Esophagus (tissue), 2 donors: ENCODE results near the gene SV2A. TPM values are rescaled to one million over a fixed set of nuclear protein-coding genes. Genes with fewer than 3 reads are reported as not detected.
A peak's percentile ranks its signal among the peaks of the same experiment; 100 is the strongest.
"Not testable (repeated sequence)": the region's sequence is repeated elsewhere in the genome, so short reads cannot be mapped to it uniquely, and the experiment has no call there.

Experiments
- H3K27ac ChIP-seq, 2 donors: one replicate each; pipeline ENCODE4 v1.5.1; 2013; ENCODE audit warnings: low read depth in 2 of 2, mild to moderate bottlenecking in 2 of 2, inconsistent platforms in 1 of 2, low read length in 1 of 2, moderate library complexity in 1 of 2
- H3K27me3 ChIP-seq, 2 donors: one replicate each; pipeline ENCODE4 v1.6.1; 2013; ENCODE audit warnings: low read length in 2 of 2, control low read depth in 1 of 2, mild to moderate bottlenecking in 1 of 2; ENCODE audit not compliant: insufficient read depth in 2 of 2, control insufficient read depth in 1 of 2
- H3K36me3 ChIP-seq, 2 donors: one replicate each; pipeline ENCODE4 v1.6.1; 2013; ENCODE audit warnings: low read length in 1 of 2; ENCODE audit not compliant: control insufficient read depth in 2 of 2, insufficient read depth in 2 of 2
- H3K4me1 ChIP-seq, 2 donors: one replicate each; pipeline ENCODE4 v1.6.1; 2013; ENCODE audit warnings: low read length in 1 of 2; ENCODE audit not compliant: control insufficient read depth in 2 of 2, insufficient read depth in 2 of 2
- H3K4me3 ChIP-seq, 2 donors: one replicate each; pipeline ENCODE4 v1.5.1; 2013; ENCODE audit warnings: low read length in 2 of 2, mild to moderate bottlenecking in 2 of 2, low read depth in 1 of 2, moderate library complexity in 1 of 2
- H3K9me3 ChIP-seq, 2 donors: one replicate each; pipeline ENCODE4 v1.6.1; 2013; ENCODE audit warnings: mild to moderate bottlenecking in 2 of 2, low read depth in 1 of 2, low read length in 1 of 2, moderate library complexity in 1 of 2; ENCODE audit not compliant: control insufficient read depth in 2 of 2, insufficient read depth in 1 of 2
- WGBS, 2 donors: extraction: QIAGEN DNeasy Blood & Tissue Kit; methylation state at CpG; one replicate each; pipeline ENCODE4 v1.1.7; 2013; 5-methylcytosine and 5-hydroxymethylcytosine counted together
- polyA plus RNA-seq, 2 donors: library from polyadenylated mRNA; stranded (reverse); fragments of 200-250 nt; gene quantifications; one replicate each; pipeline ENCODE4 v1.2.3, GENCODE V29; 2013
- donor health status: healthy with polysubstance abuse.
- donor health status: Bipolar disorder and iron deficiency.

Gene SV2A
- polyA plus RNA-seq, 2 donors: 0.49 to 0.67 TPM

- H3K9me3 ChIP-seq: no peaks in the 10 kb centered on the region
- no peaks in the 10 kb centered on the region for H3K4me1 ChIP-seq
- no peaks in the 10 kb centered on the region for H3K36me3 ChIP-seq
- WGBS, 2 donors: 6% methylated on average over 9 of the region's 9 CpGs
- H3K27ac ChIP-seq: peak overlapping the region; percentile 91 to 100
- H3K27me3 ChIP-seq: no peaks in the 10 kb centered on the region
- H3K4me3 ChIP-seq: peak overlapping the region; percentile 60 to 71
Observed at GRCh38 chr1:149884433-149885338, 33.0 kb downstream of the SV2A start.

- Histone ChIP-seq H3K27ac (no peak overlapping the region), H3K36me3 (no peaks in the 10 kb centered on the region), H3K9me3 (no peaks in the 10 kb centered on the region), H3K4me3 (no peak overlapping the region), H3K27me3 (no peaks in the 10 kb centered on the region), H3K4me1 (no peaks in the 10 kb centered on the region)
- WGBS, 2 donors: 82% methylated on average over 3 of the region's 3 CpGs
Observed at GRCh38 chr1:149883598-149884247, 33.9 kb downstream of the SV2A start.

GRCh38 chr1:149881876-149882275 is 35.8 kb downstream of the SV2A start:
- Histone ChIP-seq H3K36me3 (no peaks in the 10 kb centered on the region), H3K4me1 (no peaks in the 10 kb centered on the region), H3K27me3 (no peaks in the 10 kb centered on the region), H3K9me3 (no peaks in the 10 kb centered on the region), H3K27ac (no peak overlapping the region), H3K4me3 (no peak overlapping the region)
- WGBS, 2 donors: 77 to 92% methylated on average over 1 of the region's 1 CpG

- Histone ChIP-seq H3K4me3 (no peak overlapping the region), H3K36me3 (no peaks in the 10 kb centered on the region), H3K27me3 (no peaks in the 10 kb centered on the region), H3K4me1 (no peaks in the 10 kb centered on the region), H3K9me3 (no peaks in the 10 kb centered on the region), H3K27ac (no peak overlapping the region)
- WGBS, 2 donors: 90% methylated on average over 1 of the region's 1 CpG
Observed at GRCh38 chr1:149879556-149879955, 38.1 kb downstream of the SV2A start.

GRCh38 chr1:149877211-149877946 is 40.3 kb downstream of the SV2A start:
- Histone ChIP-seq H3K27ac (no peak overlapping the region), H3K27me3 (no peaks in the 10 kb centered on the region), H3K9me3 (no peaks in the 10 kb centered on the region), H3K4me1 (no peaks in the 10 kb centered on the region), H3K4me3 (no peak overlapping the region), H3K36me3 (no peaks in the 10 kb centered on the region)
- WGBS, 2 donors: 94% methylated on average over 7 of the region's 7 CpGs

- H3K36me3 ChIP-seq, H3K27ac ChIP-seq, H3K4me1 ChIP-seq, H3K27me3 ChIP-seq, H3K9me3 ChIP-seq, H3K4me3 ChIP-seq: not testable (repeated sequence)
- no CpG with 5 or more reads among the region's 4 CpGs for WGBS, 2 donors
Observed at GRCh38 chr1:149873060-149873459, 44.6 kb downstream of the SV2A start.

GRCh38 chr1:149866887-149867286 is 50.8 kb downstream of the SV2A start:
- not testable (repeated sequence) for H3K36me3 ChIP-seq, H3K27me3 ChIP-seq, H3K9me3 ChIP-seq, H3K4me3 ChIP-seq, H3K4me1 ChIP-seq, H3K27ac ChIP-seq
- no CpG with 5 or more reads among the region's 2 CpGs for WGBS, 2 donors

- not testable (repeated sequence) for H3K36me3 ChIP-seq, H3K27me3 ChIP-seq
- WGBS, 2 donors: no CpG with 5 or more reads among the region's 32 CpGs
Observed at GRCh38 chr1:149861497-149862054, 56.1 kb downstream of the SV2A start.

GRCh38 chr1:149860684-149861496 is 56.8 kb downstream of the SV2A start:
- no CpG with 5 or more reads among the region's 55 CpGs for WGBS, 2 donors
- H3K4me1 ChIP-seq, H3K4me3 ChIP-seq, H3K27ac ChIP-seq, H3K36me3 ChIP-seq, H3K27me3 ChIP-seq, H3K9me3 ChIP-seq: not testable (repeated sequence)

More at GRCh38 chr1:149861497-149862054, 56.1 kb downstream of the SV2A start:
- H3K9me3 ChIP-seq, H3K27ac ChIP-seq, H3K4me3 ChIP-seq, H3K4me1 ChIP-seq: not testable (repeated sequence)
